ENCODE measurements around the gene KIF7.
"Not testable (repeated sequence)": the region's sequence is repeated elsewhere in the genome, so short reads cannot be mapped to it uniquely, and the experiment has no call there.

Gene KIF7

GRCh38 chr15:89611317-89611716 is 44.0 kb downstream of the KIF7 start:
- no peak for DNase-seq

GRCh38 chr15:89599021-89599420 is 56.2 kb downstream of the KIF7 start:
- DNase-seq, result no peak

GRCh38 chr15:89593018-89593417 is 62.2 kb downstream of the KIF7 start:
- DNase-seq, result no peak

- no peak for DNase-seq
Measured at GRCh38 chr15:89591834-89592233, 63.4 kb downstream of the KIF7 start.

- DNase-seq, result no peak
Measured at GRCh38 chr15:89587955-89588354, 67.3 kb downstream of the KIF7 start.

- no peak for DNase-seq
Measured at GRCh38 chr15:89586651-89587050, 68.6 kb downstream of the KIF7 start.

- DNase-seq, result not testable (repeated sequence)
Measured at GRCh38 chr15:89580747-89581146, 74.5 kb downstream of the KIF7 start.

GRCh38 chr15:89578146-89578545 is 77.1 kb downstream of the KIF7 start:
- DNase-seq, result no peak

Data from stimulated activated CD4-positive, alpha-beta T cell treated with anti-CD3 and anti-CD28 coated beads, Interleukin-4, amount 100 ng/mL, for 4 hours (primary cell).